ENCODE data around the gene CORO6.

CORO6 gene

GRCh38 chr17:29593591-29594518, 28.9 kb downstream of the CORO6 start:
- H3K4me1 ChIP-seq (ENCODE audit: control extremely low read depth in 1 of 4, control insufficient read depth in 4 of 4, insufficient read depth in 4 of 4, low read length in 3 of 4): peaks cover 4 to 49% (median 47%) of the 10 kb centered on the region in 4 experiments
- no peak overlapping the region for H3K27ac ChIP-seq (ENCODE audit: insufficient read depth in 1 of 2, low read depth in 1 of 2, low read length in 2 of 2, poor library complexity in 1 of 2, severe bottlenecking in 2 of 2)
- DNase-seq: peak in 2 of 3 donors; percentile 60 to 68
- POLR2A ChIA-PET: interaction anchor here (0.6 to 1.4 kb wide), 3 partner anchors 19 to 260 kb away, joined by 3 to 4 read pairs (median 3); partner anchors contain the start of gene ABHD15
- 2% methylated on average over 53 of the region's 64 CpGs for WGBS (ENCODE audit: insufficient coverage)
- H3K4me3 ChIP-seq (ENCODE audit: control insufficient read depth in 1 of 7, extremely low read depth in 1 of 7, insufficient read depth in 4 of 7, low read depth in 2 of 7, low read length in 6 of 7): peak overlapping the region; percentile 44 to 90 (median 67)
- H3K9me3 ChIP-seq (ENCODE audit: control extremely low read depth in 1 of 5, control insufficient read depth in 4 of 5, insufficient read depth in 2 of 5, low read depth in 1 of 5, low read length in 4 of 5): no peaks in the 10 kb centered on the region
- H3K27me3 ChIP-seq (replicated peaks in 2 of 5; ENCODE audit: control insufficient read depth in 4 of 5, insufficient read depth in 5 of 5, low read length in 4 of 5): peaks cover 0 to 1% (median 0%) of the 10 kb centered on the region in 5 experiments
- no peaks in the 10 kb centered on the region for H3K36me3 ChIP-seq (ENCODE audit: control insufficient read depth in 4 of 4, insufficient read depth in 4 of 4, low read length in 3 of 4)
- CTCF ChIA-PET: interaction anchor here (0.8 to 5.0 kb wide), 9 partner anchors 9 to 761 kb away, joined by 3 to 137 read pairs (median 8); no protein-coding TSS in a partner anchor

DNA sequence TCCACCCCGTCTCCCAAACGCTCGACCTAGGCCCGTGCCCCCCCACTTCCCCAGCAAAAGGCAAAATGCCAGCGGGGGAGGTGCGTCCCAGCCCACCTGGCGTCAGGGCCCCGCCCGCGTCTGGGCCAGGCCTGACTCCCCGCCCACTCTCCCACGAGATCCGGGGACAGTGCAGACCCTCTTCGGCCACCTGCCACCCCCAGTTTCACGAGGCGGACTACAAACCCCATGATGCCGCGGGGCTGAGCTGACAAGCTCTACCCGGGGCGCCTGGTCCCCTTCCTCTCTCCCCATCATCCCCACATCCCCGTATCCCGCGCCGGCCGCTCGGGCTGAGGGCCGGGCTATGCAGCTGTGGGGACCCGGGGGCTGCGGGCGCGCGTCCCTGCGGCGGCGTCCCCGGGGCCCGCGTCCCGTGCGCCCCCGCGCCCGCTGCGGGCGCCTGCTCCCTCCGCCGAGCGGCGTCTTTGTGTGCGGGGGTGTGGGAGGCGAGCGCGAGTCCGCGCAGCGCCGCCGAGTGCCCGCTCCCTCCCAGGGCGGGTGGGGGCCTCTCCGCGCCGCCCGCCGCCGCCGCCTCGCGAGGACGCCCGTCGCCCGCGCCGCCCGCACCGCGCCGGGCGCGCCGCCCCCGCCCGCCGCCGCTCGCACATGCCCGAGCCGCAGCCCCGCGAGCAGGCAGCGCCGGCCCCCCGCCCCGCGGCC, 29.7 kb downstream of the CORO6 start, which contains the start of gene ANKRD13B:
ANKRD13B (plus strand) TSS at position 283 of the 702 bp plus-strand sequence. CDS start 490 bp downstream, outside the sequence.
- peak within 1 kb of the TSS; percentile 59 to 90 (median 67) for H3K4me3 ChIP-seq (ENCODE audit: control insufficient read depth in 1 of 7, extremely low read depth in 1 of 7, insufficient read depth in 4 of 7, low read depth in 2 of 7, low read length in 6 of 7)
- H3K27ac ChIP-seq (ENCODE audit: insufficient read depth in 1 of 2, low read depth in 1 of 2, low read length in 2 of 2, poor library complexity in 1 of 2, severe bottlenecking in 2 of 2): no peak within 1 kb of the TSS
- peaks cover 0 to 1% (median 0%) of the 10 kb centered on the region in 5 experiments for H3K27me3 ChIP-seq (replicated peaks in 2 of 5; ENCODE audit: control insufficient read depth in 4 of 5, insufficient read depth in 5 of 5, low read length in 4 of 5)
- H3K36me3 ChIP-seq (ENCODE audit: control insufficient read depth in 4 of 4, insufficient read depth in 4 of 4, low read length in 3 of 4): no peaks in the 10 kb centered on the region
- H3K9me3 ChIP-seq (ENCODE audit: control extremely low read depth in 1 of 5, control insufficient read depth in 4 of 5, insufficient read depth in 2 of 5, low read depth in 1 of 5, low read length in 4 of 5): no peaks in the 10 kb centered on the region
- peak in 2 of 3 donors; percentile 21 to 50 for DNase-seq
- ChIA-PET POLR2A (interaction anchor here (1.4 kb wide), 1 partner anchor 26 kb away, joined by 3 read pairs; the partner anchor contains the start of gene ABHD15), CTCF (interaction anchor here (1.0 to 5.0 kb wide), 9 partner anchors 8 to 184 kb away, joined by 4 to 137 read pairs (median 8); no protein-coding TSS in a partner anchor)
- under 1% methylated on average over 56 of the region's 96 CpGs for WGBS (ENCODE audit: insufficient coverage)
- H3K4me1 ChIP-seq (ENCODE audit: control extremely low read depth in 1 of 4, control insufficient read depth in 4 of 4, insufficient read depth in 4 of 4, low read length in 3 of 4): peaks cover 4 to 57% (median 56%) of the 10 kb centered on the region in 4 experiments

DNA sequence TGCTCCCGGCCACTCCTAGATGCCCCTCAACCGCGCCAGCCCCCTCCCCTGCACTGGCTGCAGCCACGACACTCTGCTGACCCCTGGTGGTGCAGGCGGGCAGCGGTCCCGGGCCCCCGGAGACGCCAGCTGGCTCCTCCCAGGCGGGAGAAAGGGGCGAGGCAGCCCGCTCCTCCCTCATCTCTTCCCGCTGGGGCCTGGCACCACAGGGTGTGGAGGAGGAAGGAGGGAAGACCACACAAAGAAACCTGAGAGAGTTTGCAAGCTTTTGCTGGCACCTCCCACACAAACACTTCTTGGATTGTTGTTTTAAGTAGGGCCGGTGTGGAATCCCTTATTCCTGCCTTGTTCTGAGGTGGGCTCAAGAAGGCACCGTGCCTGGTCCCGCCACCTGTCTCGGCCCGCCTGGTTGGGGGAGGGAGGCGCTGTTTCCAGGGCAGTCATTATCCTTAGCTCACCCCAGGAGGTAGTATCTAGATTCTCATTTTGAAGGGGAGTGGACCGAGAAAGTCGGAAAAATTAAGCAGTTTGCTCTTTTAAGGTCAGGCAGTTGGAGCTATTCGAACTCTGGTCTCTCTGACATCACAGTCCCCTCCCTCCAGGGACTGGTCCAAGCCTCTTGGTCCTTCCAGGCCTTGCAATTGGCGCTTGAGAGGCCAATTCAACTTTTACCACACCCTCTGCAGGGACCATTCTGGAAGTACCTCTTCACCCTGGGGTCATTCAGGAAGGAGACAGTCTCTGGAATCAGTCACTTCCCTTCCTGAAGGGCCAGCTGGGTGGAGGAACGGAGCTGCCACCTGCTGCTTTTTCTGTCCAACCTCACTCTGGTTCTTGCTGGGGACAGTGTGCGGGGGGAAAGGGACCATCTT, 30.7 kb downstream of the CORO6 start:
- H3K27ac ChIP-seq (ENCODE audit: insufficient read depth in 1 of 2, low read depth in 1 of 2, low read length in 2 of 2, poor library complexity in 1 of 2, severe bottlenecking in 2 of 2): no peak overlapping the region
- H3K4me1 ChIP-seq (ENCODE audit: control extremely low read depth in 1 of 4, control insufficient read depth in 4 of 4, insufficient read depth in 4 of 4, low read length in 3 of 4): peaks cover 4 to 68% (median 66%) of the 10 kb centered on the region in 4 experiments
- H3K36me3 ChIP-seq (ENCODE audit: control insufficient read depth in 4 of 4, insufficient read depth in 4 of 4, low read length in 3 of 4): no peaks in the 10 kb centered on the region
- 56% methylated on average over 7 of the region's 25 CpGs for WGBS (ENCODE audit: insufficient coverage)
- peak overlapping the region in 5 of 7 experiments; percentile 30 to 90 (median 73) for H3K4me3 ChIP-seq (ENCODE audit: control insufficient read depth in 1 of 7, extremely low read depth in 1 of 7, insufficient read depth in 4 of 7, low read depth in 2 of 7, low read length in 6 of 7)
- ChIA-PET CTCF (interaction anchor here (0.7 to 5.0 kb wide), 12 partner anchors 9 to 222 kb away, joined by 3 to 137 read pairs (median 5); no protein-coding TSS in a partner anchor), POLR2A (interaction anchor here (0.9 to 1.4 kb wide), 3 partner anchors 22 to 26 kb away, joined by 3 to 6 read pairs (median 3); partner anchors contain the start of gene ABHD15)
- peaks cover 0 to 1% (median 0%) of the 10 kb centered on the region in 5 experiments for H3K27me3 ChIP-seq (replicated peaks in 2 of 5; ENCODE audit: control insufficient read depth in 4 of 5, insufficient read depth in 5 of 5, low read length in 4 of 5)
- H3K9me3 ChIP-seq (ENCODE audit: control extremely low read depth in 1 of 5, control insufficient read depth in 4 of 5, insufficient read depth in 2 of 5, low read depth in 1 of 5, low read length in 4 of 5): no peaks in the 10 kb centered on the region
- DNase-seq: peak; percentile 76 to 80 (median 79)

DNA sequence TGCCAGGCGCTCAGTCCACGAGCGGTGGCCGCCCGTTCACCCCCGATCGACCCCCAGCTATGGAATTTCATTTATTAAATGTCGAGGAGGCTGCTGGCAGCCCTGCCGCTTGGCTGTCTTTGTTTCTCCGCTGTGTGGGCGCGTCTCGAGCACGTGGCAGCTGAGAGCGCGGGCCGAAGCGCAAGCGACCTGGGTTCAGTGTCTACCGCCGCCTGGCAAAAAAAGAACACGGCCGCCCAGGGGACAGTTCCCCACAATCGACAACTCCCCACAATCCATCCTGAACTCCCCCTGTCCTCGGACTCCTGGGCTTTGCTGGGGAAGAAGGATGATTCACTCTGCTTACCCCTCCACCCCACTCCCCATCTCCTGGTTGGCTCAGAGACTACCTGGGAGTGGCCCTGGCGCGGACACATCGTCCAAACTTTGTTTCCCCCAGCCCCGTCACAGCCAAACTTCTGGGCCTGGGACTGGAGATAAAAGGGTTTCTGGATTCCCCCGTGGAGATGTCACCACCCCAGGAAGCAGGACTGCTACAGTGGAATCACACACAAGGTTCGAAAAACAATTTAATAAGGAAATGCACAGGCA, 31.5 kb downstream of the CORO6 start:
- no peaks in the 10 kb centered on the region for H3K36me3 ChIP-seq (ENCODE audit: control insufficient read depth in 4 of 4, insufficient read depth in 4 of 4, low read length in 3 of 4)
- ChIA-PET CTCF (interaction anchor here (0.7 to 5.0 kb wide), 11 partner anchors 9 to 215 kb away, joined by 3 to 137 read pairs (median 5); no protein-coding TSS in a partner anchor), POLR2A (interaction anchor here (0.6 to 1.0 kb wide), 3 partner anchors 22 to 27 kb away, joined by 3 to 6 read pairs (median 3); no protein-coding TSS in a partner anchor)
- no peak overlapping the region for H3K27ac ChIP-seq (ENCODE audit: insufficient read depth in 1 of 2, low read depth in 1 of 2, low read length in 2 of 2, poor library complexity in 1 of 2, severe bottlenecking in 2 of 2)
- H3K4me1 ChIP-seq (ENCODE audit: control extremely low read depth in 1 of 4, control insufficient read depth in 4 of 4, insufficient read depth in 4 of 4, low read length in 3 of 4): peaks cover 4 to 74% (median 72%) of the 10 kb centered on the region in 4 experiments
- WGBS (ENCODE audit: insufficient coverage): 0% methylated on average over 21 of the region's 31 CpGs
- peak overlapping the region in 6 of 7 experiments; percentile 30 to 90 (median 57) for H3K4me3 ChIP-seq (ENCODE audit: control insufficient read depth in 1 of 7, extremely low read depth in 1 of 7, insufficient read depth in 4 of 7, low read depth in 2 of 7, low read length in 6 of 7)
- no peaks in the 10 kb centered on the region for H3K27me3 ChIP-seq (replicated peaks in 2 of 5; ENCODE audit: control insufficient read depth in 4 of 5, insufficient read depth in 5 of 5, low read length in 4 of 5)
- peak in 2 of 3 donors; percentile 50 to 65 for DNase-seq
- H3K9me3 ChIP-seq (ENCODE audit: control extremely low read depth in 1 of 5, control insufficient read depth in 4 of 5, insufficient read depth in 2 of 5, low read depth in 1 of 5, low read length in 4 of 5): no peaks in the 10 kb centered on the region

GRCh38 chr17:29590411-29591145, 32.1 kb downstream of the CORO6 start:
- H3K36me3 ChIP-seq (ENCODE audit: control insufficient read depth in 4 of 4, insufficient read depth in 4 of 4, low read length in 3 of 4): no peaks in the 10 kb centered on the region
- POLR2A ChIA-PET: interaction anchor here (0.6 kb wide), 1 partner anchor 27 kb away, joined by 3 read pairs; no protein-coding TSS in a partner anchor
- H3K9me3 ChIP-seq (ENCODE audit: control extremely low read depth in 1 of 5, control insufficient read depth in 4 of 5, insufficient read depth in 2 of 5, low read depth in 1 of 5, low read length in 4 of 5): no peaks in the 10 kb centered on the region
- H3K27ac ChIP-seq (ENCODE audit: insufficient read depth in 1 of 2, low read depth in 1 of 2, low read length in 2 of 2, poor library complexity in 1 of 2, severe bottlenecking in 2 of 2): peak overlapping the region in 1 of 2 experiments; percentile 54
- no peaks in the 10 kb centered on the region for H3K27me3 ChIP-seq (replicated peaks in 2 of 5; ENCODE audit: control insufficient read depth in 4 of 5, insufficient read depth in 5 of 5, low read length in 4 of 5)
- H3K4me3 ChIP-seq (ENCODE audit: control insufficient read depth in 1 of 7, extremely low read depth in 1 of 7, insufficient read depth in 4 of 7, low read depth in 2 of 7, low read length in 6 of 7): peak overlapping the region in 6 of 7 experiments; percentile 64 to 90 (median 78)
- DNase-seq: peak in 1 of 3 donors; percentile 45
- 43% methylated on average over 27 of the region's 30 CpGs for WGBS (ENCODE audit: insufficient coverage)
- peaks cover 4 to 79% (median 77%) of the 10 kb centered on the region in 4 experiments for H3K4me1 ChIP-seq (ENCODE audit: control extremely low read depth in 1 of 4, control insufficient read depth in 4 of 4, insufficient read depth in 4 of 4, low read length in 3 of 4)
- CTCF ChIA-PET: interaction anchor here (0.8 to 5.0 kb wide), 6 partner anchors 13 to 56 kb away, joined by 3 to 137 read pairs (median 4); no protein-coding TSS in a partner anchor

Data from common myeloid progenitor, CD34-positive (primary cell).